Activated CD4-positive, CD25-positive, alpha-beta regulatory T cell treated with anti-CD3 and anti-CD28 coated beads, Interleukin-2, amount 50 U/mL, for 16 hours (primary cell): Measurements from ENCODE around the gene KLHL22.
"Not testable (repeated sequence)": the region's sequence is repeated elsewhere in the genome, so short reads cannot be mapped to it uniquely, and the experiment has no call there.

Experiments
- DNase-seq: peaks from one replicate; pipeline ENCODE4 v3.0.0-alpha.2; 2020; ENCODE audit warnings: low read depth, low spot score

KLHL22 gene, protein sequence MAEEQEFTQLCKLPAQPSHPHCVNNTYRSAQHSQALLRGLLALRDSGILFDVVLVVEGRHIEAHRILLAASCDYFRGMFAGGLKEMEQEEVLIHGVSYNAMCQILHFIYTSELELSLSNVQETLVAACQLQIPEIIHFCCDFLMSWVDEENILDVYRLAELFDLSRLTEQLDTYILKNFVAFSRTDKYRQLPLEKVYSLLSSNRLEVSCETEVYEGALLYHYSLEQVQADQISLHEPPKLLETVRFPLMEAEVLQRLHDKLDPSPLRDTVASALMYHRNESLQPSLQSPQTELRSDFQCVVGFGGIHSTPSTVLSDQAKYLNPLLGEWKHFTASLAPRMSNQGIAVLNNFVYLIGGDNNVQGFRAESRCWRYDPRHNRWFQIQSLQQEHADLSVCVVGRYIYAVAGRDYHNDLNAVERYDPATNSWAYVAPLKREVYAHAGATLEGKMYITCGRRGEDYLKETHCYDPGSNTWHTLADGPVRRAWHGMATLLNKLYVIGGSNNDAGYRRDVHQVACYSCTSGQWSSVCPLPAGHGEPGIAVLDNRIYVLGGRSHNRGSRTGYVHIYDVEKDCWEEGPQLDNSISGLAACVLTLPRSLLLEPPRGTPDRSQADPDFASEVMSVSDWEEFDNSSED

GRCh38 chr22:20494978-20495860, at the start of gene KLHL22:
Gene KLHL22 (minus strand): TSS chr22:20495795. CDS start chr22:20489211, 6,584 bp downstream.
- DNase-seq, result no peak

DNA sequence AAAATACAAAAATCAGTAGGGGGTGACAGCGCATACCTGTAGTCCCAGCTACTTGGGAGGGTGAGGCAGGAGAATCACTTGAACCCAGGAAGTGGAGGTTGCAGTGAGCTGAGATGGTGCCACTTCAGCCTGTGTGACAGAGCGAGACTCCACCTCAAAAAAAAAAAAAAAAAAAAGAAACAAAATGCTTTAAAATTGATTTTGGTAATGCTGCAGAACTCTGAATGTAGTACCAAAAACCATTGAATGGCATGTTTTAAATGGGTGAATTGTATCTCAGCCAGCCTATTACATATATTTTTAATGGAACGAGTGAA, 49.7 kb upstream of the KLHL22 start:
- not testable (repeated sequence) for DNase-seq

- DNase-seq, result no peak
Observed at GRCh38 chr22:20542736-20543135, 47.1 kb upstream of the KLHL22 start.

DNA sequence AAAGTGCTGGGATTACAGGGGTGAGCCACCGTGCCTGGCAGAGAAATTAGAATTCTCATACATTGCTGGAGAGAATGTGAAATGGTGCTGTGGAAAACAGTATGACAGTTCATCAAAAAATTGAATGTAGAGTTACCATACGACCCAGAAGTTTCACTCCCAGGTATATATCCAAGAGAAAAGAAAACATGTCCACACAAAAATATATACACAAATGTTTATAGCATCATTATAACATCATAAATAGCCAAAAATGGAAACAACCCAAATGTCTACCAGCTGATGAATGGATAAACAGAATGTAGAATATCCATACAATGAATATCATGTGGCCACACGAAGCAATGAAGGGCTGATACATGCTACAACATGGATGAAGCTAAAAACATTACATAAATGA, 46.5 kb upstream of the KLHL22 start:
- DNase-seq, result no peak

DNA sequence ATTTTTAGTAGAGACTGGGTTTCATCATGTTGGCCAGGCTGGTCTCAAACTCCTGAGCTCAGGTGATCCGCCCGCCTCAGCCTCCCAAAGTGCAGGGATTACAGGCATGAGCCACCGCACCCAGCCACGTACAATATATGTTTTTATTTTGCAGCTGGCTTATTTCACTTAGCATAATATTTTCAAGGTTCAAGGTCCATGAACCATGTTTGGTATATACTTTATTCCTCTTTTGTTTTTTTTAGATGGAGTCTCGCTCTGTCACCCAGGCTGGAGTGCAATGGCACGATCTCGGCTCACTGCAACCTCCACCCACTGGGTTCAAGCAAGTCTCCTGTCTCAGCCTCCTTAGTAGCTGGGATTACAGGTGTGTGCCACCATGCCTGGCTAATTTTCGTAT, 43.3 kb upstream of the KLHL22 start:
- DNase-seq, result not testable (repeated sequence)

GRCh38 chr22:20537983-20538382, 42.4 kb upstream of the KLHL22 start:
- no peak for DNase-seq

GRCh38 chr22:20537325-20537756, 41.7 kb upstream of the KLHL22 start:
- no peak for DNase-seq

DNA sequence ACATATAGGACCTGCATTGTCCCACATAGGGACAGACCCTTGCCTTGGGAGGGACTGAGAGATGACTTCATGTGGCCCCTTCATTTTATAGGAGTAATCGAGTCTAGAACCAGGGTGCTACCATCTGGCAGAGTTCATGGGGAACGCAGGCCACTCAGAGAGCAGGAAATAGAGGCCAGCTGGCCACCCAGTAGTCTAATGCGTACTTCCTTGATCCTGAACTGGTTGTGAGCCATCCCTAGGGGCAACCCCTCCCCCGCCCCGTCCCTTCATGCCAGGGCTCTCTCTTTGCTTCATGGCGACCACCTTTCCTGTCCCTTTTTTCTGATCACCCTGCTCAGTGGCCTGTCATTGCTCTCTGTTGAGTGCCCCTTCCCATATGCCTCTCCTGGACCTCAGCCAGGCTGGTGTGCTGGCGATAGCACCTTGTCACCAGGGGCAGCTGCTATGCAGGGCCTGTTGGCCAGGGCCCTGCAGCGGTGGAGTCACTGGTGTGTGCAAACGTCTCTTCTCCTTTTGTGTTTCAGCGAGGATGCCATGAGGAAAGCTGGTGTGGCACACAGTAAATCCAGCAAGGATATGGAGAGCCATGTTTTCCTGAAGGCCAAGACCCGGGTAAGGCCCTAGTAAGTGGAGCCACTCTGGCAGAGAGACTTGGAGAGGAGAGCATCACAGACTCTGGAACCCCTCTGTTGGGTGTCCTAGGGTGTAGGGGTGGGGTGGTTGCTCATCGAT, 41.2 kb upstream of the KLHL22 start:
- DNase-seq, result no peak

DNA sequence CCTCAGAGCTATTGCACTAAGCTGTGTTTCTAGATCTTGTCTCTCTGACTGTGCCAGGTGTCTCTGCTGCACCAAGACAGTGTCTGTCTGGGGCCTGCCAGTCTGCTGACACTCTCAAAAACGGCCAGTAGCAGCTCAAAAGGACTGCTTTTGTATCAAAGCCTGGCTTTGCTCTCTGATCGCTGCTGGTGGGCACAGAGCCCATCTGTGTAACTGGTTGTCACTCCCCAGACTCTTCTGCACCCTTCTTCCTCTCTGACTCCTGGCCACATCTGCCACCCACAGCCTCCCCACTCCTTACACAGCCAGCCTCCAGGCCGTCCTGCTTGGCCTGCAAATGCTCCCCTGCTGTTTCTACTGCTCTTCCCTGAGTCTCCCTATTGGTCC, 38.3 kb upstream of the KLHL22 start:
- no peak for DNase-seq

GRCh38 chr22:20533095-20533878, 37.7 kb upstream of the KLHL22 start:
- no peak for DNase-seq

- no peak for DNase-seq
Observed at GRCh38 chr22:20532256-20532993, 36.8 kb upstream of the KLHL22 start.

GRCh38 chr22:20531404-20532201, 36.0 kb upstream of the KLHL22 start:
- DNase-seq, result no peak

GRCh38 chr22:20531154-20531403, 35.5 kb upstream of the KLHL22 start:
- no peak for DNase-seq

DNA sequence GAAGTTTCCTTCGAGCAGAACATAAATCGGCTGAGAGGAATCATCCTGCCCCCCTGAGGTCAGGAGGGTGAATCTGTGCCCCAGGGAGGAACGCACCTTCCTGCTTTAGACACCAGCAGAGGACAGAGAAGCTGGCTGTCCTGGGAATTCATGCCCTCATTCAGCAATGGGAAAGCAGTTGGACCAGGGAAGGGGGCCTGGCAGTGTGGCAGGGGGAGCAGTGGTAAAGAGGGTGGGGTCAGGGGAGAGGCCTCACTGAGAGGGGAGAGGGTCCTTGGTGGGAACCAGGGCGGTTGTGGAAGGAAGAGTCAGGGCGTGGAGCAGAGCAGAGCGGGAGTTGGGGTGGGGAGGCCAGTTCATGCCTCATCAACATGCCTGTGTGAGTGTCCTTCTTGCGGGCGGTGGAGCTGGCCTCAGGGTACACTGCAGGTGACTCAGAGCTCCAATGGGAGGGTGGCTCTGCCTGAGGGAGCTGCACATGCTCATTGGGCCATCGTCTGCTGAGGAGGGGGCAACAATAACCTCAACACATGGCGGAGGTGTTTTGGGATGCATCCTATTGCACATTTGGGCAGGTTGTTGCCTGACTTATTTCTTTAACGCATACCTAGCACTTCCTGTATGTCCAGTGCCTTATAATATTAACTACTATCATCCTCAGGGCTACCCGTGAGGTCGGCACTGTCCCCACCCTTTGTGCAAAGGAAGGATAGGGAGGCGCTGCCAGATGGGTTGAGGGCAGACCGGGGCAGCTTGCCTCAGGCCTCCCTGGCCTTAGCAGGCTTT, 35.0 kb upstream of the KLHL22 start:
- DNase-seq, result no peak

- no peak for DNase-seq
Observed at GRCh38 chr22:20528405-20528978, 32.9 kb upstream of the KLHL22 start.

DNA sequence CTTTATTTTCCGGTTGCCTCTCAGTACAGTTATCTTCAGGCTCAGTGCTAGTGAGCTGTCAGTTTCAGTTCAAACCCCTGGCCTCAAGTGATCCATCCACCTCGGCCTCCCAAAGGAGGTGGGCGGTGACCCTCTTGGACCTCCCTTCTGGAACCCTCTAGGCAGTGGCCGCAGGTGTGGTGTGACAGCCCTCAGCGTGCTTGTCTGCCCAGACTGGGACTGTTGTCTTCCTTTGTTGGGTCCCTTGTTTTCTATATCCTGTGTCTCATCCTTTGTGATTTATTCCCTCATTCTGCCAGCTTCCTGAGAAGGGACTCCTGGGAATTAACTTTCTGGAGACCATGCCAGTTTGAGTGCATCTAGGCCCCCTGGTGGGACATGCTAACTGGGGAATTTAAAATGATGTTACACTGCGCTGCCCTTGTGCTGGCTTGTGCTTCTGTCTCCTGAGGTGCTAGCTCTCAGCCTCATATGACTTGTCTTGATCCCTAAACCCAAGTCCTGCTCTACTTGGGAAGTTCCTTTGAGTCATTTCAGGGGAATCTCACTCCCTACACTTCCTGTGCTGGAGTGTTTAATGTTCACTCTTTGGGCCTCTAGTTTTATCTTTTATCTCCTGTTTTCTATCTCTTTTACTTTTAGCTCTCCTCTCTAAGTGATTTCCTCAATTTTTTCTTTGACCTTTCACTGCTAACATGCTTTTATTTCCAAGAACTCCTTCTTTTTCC, 31.2 kb upstream of the KLHL22 start:
- no peak for DNase-seq

DNA sequence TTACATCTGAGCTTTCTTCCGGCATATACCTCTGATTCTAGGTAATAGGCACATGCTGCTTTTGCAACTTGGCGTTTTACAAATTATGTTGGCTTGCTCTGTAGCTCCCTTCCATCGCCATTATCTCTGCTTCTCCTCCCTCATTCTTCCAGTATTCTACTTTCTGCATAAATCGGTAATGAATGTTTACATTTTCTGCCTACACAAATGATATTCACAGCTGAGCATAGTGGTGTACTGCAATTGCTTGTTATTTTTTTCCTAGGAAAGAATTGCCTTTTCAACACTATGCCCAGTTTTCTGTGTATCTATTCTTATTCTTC, 30.7 kb upstream of the KLHL22 start:
- no peak for DNase-seq

DNA sequence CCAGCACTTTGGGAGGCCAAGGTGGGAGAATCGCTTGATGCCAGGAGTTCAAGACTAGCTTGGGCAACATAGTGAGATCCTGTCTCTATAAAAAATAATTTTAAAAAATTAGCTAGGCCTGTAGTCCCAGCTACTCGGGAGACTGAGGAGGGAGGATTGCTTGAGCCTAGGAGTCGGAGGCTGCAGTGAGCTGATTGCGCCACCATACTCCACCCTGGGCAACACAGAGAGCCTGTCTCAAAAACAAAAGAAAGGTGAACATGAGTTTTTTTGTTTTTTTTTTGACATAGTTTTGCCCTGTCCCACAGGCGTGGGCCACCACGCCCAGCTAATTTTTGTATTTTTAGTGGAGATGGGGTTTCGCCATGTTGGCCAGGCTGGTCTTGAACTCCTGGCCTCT, 29.5 kb upstream of the KLHL22 start:
- no peak for DNase-seq
